K562 (cell line): ENCODE data around the gene ST3GAL3. TPM values are rescaled to one million over a fixed set of nuclear protein-coding genes. Genes with fewer than 3 reads are reported as not detected.

Experiments used
- ATAC-seq: fragments of 200-7000 bp; cut with Tn5 transposase; 3 replicates; pipeline ENCODE4 v1.9.1; 2020; ENCODE audit warnings: moderate library complexity
- BruUV-seq: library from RNA; stranded (reverse); fragments of 400-500 nt; replicated peaks from 2 replicates; lab custom pipeline; 2021; lab: Mats Ljungman, UMichigan
- CTCF ChIA-PET: fragments of 300-600 bp; formaldehyde crosslinking; extraction: SDS; loops from one replicate; lab custom pipeline; 2021; ENCODE audit warnings: low intra/inter-chr PET ratio; lab: Yijun Ruan, JAX
- POLR2A ChIA-PET: fragments of 300-600, 350-650 bp; sonication (Branson Sonifier 250); formaldehyde crosslinking; extraction: SDS; loops from one replicate; lab custom pipeline; 2021; ENCODE audit warnings: antibody characterized with exemption, inconsistent platforms; lab: Yijun Ruan, JAX
- DNase-seq, 4 experiments: peaks; one replicate each; pipeline versions ENCODE4 v3.0.0 to v3.0.0-alpha.2; 2011 to 2018; ENCODE audit warnings: low spot score in 3 of 4, mixed read lengths in 3 of 4; ENCODE audit errors: extremely low read depth in 1 of 4
- FAIRE-seq: peaks from 2 replicates; lab custom pipeline; 2011; peaks lifted over from hg19 to GRCh38; lab: Jason Lieb, UNC
- H2AFZ ChIP-seq: 2 replicates; pipeline ENCODE4 v1.6.0; 2011; ENCODE audit warnings: low read depth, low read length, control low read depth, inconsistent platforms
- H3K27ac ChIP-seq: fragments of 200-600 bp; 3 replicates; pipeline ENCODE4 v1.8.0; 2011; ENCODE audit warnings: low read depth, mild to moderate bottlenecking, control low read depth, inconsistent platforms, low read length, moderate library complexity, mixed read lengths; ENCODE audit errors: extremely low read depth
- H3K27me3 ChIP-seq, 2 experiments: fragments of 300-600 bp in 1 of 2; 2 replicates in 1 of 2; 3 replicates in 1 of 2; pipeline versions ENCODE4 v1.6.0 to v1.8.0; 2011; ENCODE audit warnings: inconsistent platforms in 2 of 2, low read length in 2 of 2, mild to moderate bottlenecking in 1 of 2, mixed read lengths in 1 of 2, moderate library complexity in 1 of 2; ENCODE audit not compliant: control insufficient read depth in 2 of 2, insufficient read depth in 2 of 2
- H3K36me3 ChIP-seq: fragments of 300-600 bp; 3 replicates; pipeline ENCODE4 v1.8.0; 2011; ENCODE audit warnings: mild to moderate bottlenecking, low read length, inconsistent platforms; ENCODE audit not compliant: control insufficient read depth, insufficient read depth
- H3K4me1 ChIP-seq, 2 experiments: fragments of 200-600 bp in 1 of 2; replicated peaks in 1 of 2; 2 replicates in 1 of 2; 3 replicates in 1 of 2; pipeline versions ENCODE4 v1.5.1 to v1.8.0; 2011; ENCODE audit warnings: inconsistent platforms in 2 of 2, low read length in 2 of 2, mild to moderate bottlenecking in 1 of 2, mixed read lengths in 1 of 2, moderate library complexity in 1 of 2; ENCODE audit not compliant: control insufficient read depth in 2 of 2, insufficient read depth in 2 of 2
- H3K4me2 ChIP-seq: 2 replicates; pipeline ENCODE4 v1.6.1; 2011; ENCODE audit warnings: low read length, control low read depth, inconsistent platforms, mixed read lengths; ENCODE audit not compliant: insufficient read depth
- H3K4me3 ChIP-seq: fragments of 200-600 bp; sonication (generic), shearing (Covaris generic); 2 replicates; pipeline ENCODE4 v1.5.1; 2016; ENCODE audit warnings: control low read depth, inconsistent platforms
- H3K79me2 ChIP-seq: fragments of 200-600 bp; 3 replicates; pipeline ENCODE4 v1.8.0; 2011; ENCODE audit warnings: low read length, inconsistent platforms; ENCODE audit not compliant: control insufficient read depth, insufficient read depth
- H3K9ac ChIP-seq, 2 experiments: 2 replicates each; pipeline versions ENCODE4 v1.6.0 to v1.6.1; 2011; ENCODE audit warnings: low read depth in 2 of 2, low read length in 2 of 2, control low read depth in 1 of 2, inconsistent platforms in 1 of 2, mild to moderate bottlenecking in 1 of 2, mixed read lengths in 1 of 2; ENCODE audit not compliant: insufficient read depth in 1 of 2
- H3K9me1 ChIP-seq: one replicate; pipeline ENCODE4 v1.6.0; 2011; ENCODE audit warnings: inconsistent platforms, mild to moderate bottlenecking, low read length, moderate library complexity; ENCODE audit not compliant: control insufficient read depth, insufficient read depth
- H3K9me3 ChIP-seq: replicated peaks from 2 replicates; pipeline ENCODE4 v1.5.1; 2011; ENCODE audit warnings: low read depth, low read length, inconsistent platforms; ENCODE audit not compliant: control insufficient read depth, insufficient read depth
- H4K20me1 ChIP-seq: replicated peaks from 2 replicates; pipeline ENCODE4 v1.6.1; 2011; ENCODE audit warnings: low read length, inconsistent platforms, mixed read lengths; ENCODE audit not compliant: control insufficient read depth, insufficient read depth
- CBX8 ChIP-seq: fragments of 200-600 bp; sonication (generic); IDR thresholded peaks from 2 replicates; pipeline ENCODE4 v1.6.1; 2012; ENCODE audit warnings: borderline replicate concordance, mixed run types, low read depth, mild to moderate bottlenecking, moderate library complexity, mixed read lengths, low read length, control low read depth, inconsistent platforms; ENCODE audit not compliant: poor library complexity, severe bottlenecking; ENCODE audit errors: extremely low read depth
- EZH2 ChIP-seq: IDR thresholded peaks from 2 replicates; pipeline ENCODE4 v1.6.1; 2012; ENCODE audit warnings: low read depth, mild to moderate bottlenecking, inconsistent platforms, low read length, borderline replicate concordance
- HOXB6 ChIP-seq: fragments of 250-450 bp; sonication (Bioruptor Pico); IDR thresholded peaks from 2 replicates; pipeline ENCODE4 v1.5.1; 2022; ENCODE audit warnings: mild to moderate bottlenecking, borderline replicate concordance
- KAT2B ChIP-seq: IDR thresholded peaks from one replicate; pipeline ENCODE4 v1.6.1; 2012; ENCODE audit warnings: low read depth, mild to moderate bottlenecking, control low read depth, inconsistent platforms, low read length, moderate library complexity
- NR1H2 ChIP-seq: sonication (generic); formaldehyde crosslinking; IDR thresholded peaks from 2 replicates; pipeline ENCODE4 v1.4.0; 2020; ENCODE audit warnings: mild to moderate bottlenecking, missing genetic modification reagents
- SIX5 ChIP-seq, 2 experiments: IDR thresholded peaks; 2 replicates each; pipeline ENCODE4 v1.6.1; 2011; ENCODE audit warnings: low read length in 2 of 2, borderline replicate concordance in 1 of 2, low read depth in 1 of 2, mild to moderate bottlenecking in 1 of 2, moderate library complexity in 1 of 2; ENCODE audit not compliant: insufficient read depth in 1 of 2
- STAG1 ChIP-seq: sonication (generic); formaldehyde crosslinking; IDR thresholded peaks from 2 replicates; pipeline ENCODE4 v1.5.0; 2020; ENCODE audit warnings: missing genetic modification reagents, borderline replicate concordance
- TCF7L2 ChIP-seq: fragments of 150-350 bp; IDR thresholded peaks from 2 replicates; pipeline ENCODE4 v1.6.1; 2016; ENCODE audit warnings: low read depth, mild to moderate bottlenecking, low read length, moderate library complexity
- TEAD4 ChIP-seq, 2 experiments: sonication (generic) in 1 of 2; formaldehyde crosslinking in 1 of 2; IDR thresholded peaks; 2 replicates each; pipeline versions ENCODE4 v1.6.1 to v1.8.0; 2012 to 2022; ENCODE audit warnings: borderline replicate concordance in 1 of 2, inconsistent platforms in 1 of 2, low read length in 1 of 2, mild to moderate bottlenecking in 1 of 2, missing genetic modification reagents in 1 of 2
- ZBTB7A ChIP-seq: IDR thresholded peaks from 2 replicates; pipeline ENCODE4 v1.6.1; 2011; ENCODE audit warnings: low read depth, mild to moderate bottlenecking, low read length, moderate library complexity, borderline replicate concordance; ENCODE audit not compliant: control insufficient read depth
- ZNF644 ChIP-seq: fragments of 200-800 bp; sonication (Bioruptor generic); IDR thresholded peaks from 2 replicates; pipeline ENCODE4 v1.6.1; 2016; ENCODE audit warnings: low read depth, missing genetic modification characterization, missing compliant biosample characterization
- WGBS: fragments of 100-300 bp; shearing (Covaris generic); methylation state at CpG from one replicate; pipeline ENCODE4 v1.1.6; 2016; ENCODE audit warnings: low coverage, mixed read lengths; ENCODE audit not compliant: insufficient coverage; ENCODE audit errors: missing lambda C conversion rate; 5-methylcytosine and 5-hydroxymethylcytosine counted together
- in situ Hi-C: fragments of 300-500 bp; cut with MboI; formaldehyde crosslinking; loops from 4 replicates; pipeline ENCODE4 v1.15.0; 2018; ENCODE audit warnings: inconsistent platforms, mixed read lengths
- intact Hi-C: fragments of 100-400 bp; cut with micrococcal nuclease; formaldehyde crosslinking; loops from 2 replicates; pipeline ENCODE4 v1.14.2; 2022
- polyA plus RNA-seq, 8 experiments: library from polyadenylated mRNA; depleted of rRNA in 4 of 8; stranded (reverse) in 5 of 8; unstranded in 3 of 8; fragments of >200 nt; fragmentation: Nextera tagmentation in 2 of 8; fragmentation: Illumina TruSeq in 1 of 8; extraction: Ambion mirVana in 2 of 8; extraction: Trizol in 1 of 8; gene quantifications; 2 replicates each; pipeline versions ENCODE4 v1.2.1 to v1.2.3, GENCODE V29; 2011 to 2014; ENCODE audit warnings: inconsistent platforms in 1 of 8, missing spikeins in 1 of 8
- total RNA-seq, 7 experiments: library from RNA; depleted of rRNA in 6 of 7; stranded (reverse); fragments of >200 nt in 6 of 7; fragmentation: Illumina TruSeq in 2 of 7; extraction: Trizol in 2 of 7; gene quantifications; 2 replicates each; pipeline versions ENCODE4 v1.2.1 to v1.2.3, GENCODE V29; 2011 to 2021; ENCODE audit warnings: low replicate concordance in 1 of 7

The ST3GAL3 gene
- total and polyA plus RNA-seq, 9 of the 15 experiments (the other 6 are each of a cell fraction or from before 2014, with no cell fraction given), result 1.2 to 18.9 (median 11.0) TPM

- TF ChIP-seq CBX8, result no peak
Measured at GRCh38 chr1:43830802-43831201, 123.5 kb downstream of the ST3GAL3 start (continued).

- no peak overlapping the region for H2AFZ ChIP-seq
- in situ Hi-C loops, result no loop called here
- intact Hi-C loops, result no loop called here
- H3K27ac ChIP-seq, result no peak overlapping the region
- H3K4me3 ChIP-seq, result no peak overlapping the region
- ChIA-PET POLR2A (interaction anchor here (0.9 to 1.1 kb wide), 2 partner anchors 9 to 18 kb away, joined by 3 read pairs; no protein-coding TSS in a partner anchor), CTCF (no interaction called here)
- H3K9ac ChIP-seq, result no peak overlapping the region
- H4K20me1 ChIP-seq, result no peaks in the 10 kb centered on the region
- peaks cover 4% of the 10 kb centered on the region for H3K9me1 ChIP-seq
- TF ChIP-seq HOXB6 (CRISPR knock-in tag) (no peak), TCF7L2 (no peak), EZH2 (no peak), TEAD4 (IDR thresholded peaks at IDR 0.05; ENCODE audit: low read length) (no peak), TEAD4 (CRISPR knock-in tag; IDR thresholded peaks at IDR 0.05; ENCODE audit: borderline replicate concordance) (no peak), ZBTB7A (no peak), NR1H2 (no peak), ZNF644 (tag) (no peak), SIX5 (IDR thresholded peaks at IDR 0.05; ENCODE audit: borderline replicate concordance in 1 of 2, insufficient read depth in 1 of 2, low read depth in 1 of 2, low read length in 2 of 2) (no peak), STAG1 (no peak), KAT2B (no peak)
- H3K79me2 ChIP-seq, result peaks cover 2% of the 10 kb centered on the region; the same call in 2 of the 3 replicates
- ATAC-seq (no peak), DNase-seq (no peak), FAIRE-seq (no peak)
- BruUV-seq, result no TSS peak
- no peaks in the 10 kb centered on the region for H3K27me3 ChIP-seq
- WGBS, result 60% methylated on average over 2 of the region's 2 CpGs
- no peaks in the 10 kb centered on the region for H3K9me3 ChIP-seq
- H3K4me1 ChIP-seq, result peaks cover 28 to 37% of the 10 kb centered on the region in 2 experiments
- no peak overlapping the region for H3K4me2 ChIP-seq
- 0 out of 3 replicates have a peak, but pooled peaks cover 5% of the 10 kb centered on the region for H3K36me3 ChIP-seq
Measured at GRCh38 chr1:43831851-43832250, 124.5 kb downstream of the ST3GAL3 start.
